MCF 10A (cell line): ENCODE measurements around the gene LDLRAD4. TPM values are rescaled to one million over a fixed set of nuclear protein-coding genes. Genes with fewer than 3 reads are reported as not detected.

Experiments used
- BruUV-seq: library from RNA; stranded (reverse); fragments of 400-500 nt; replicated peaks from 2 replicates; lab custom pipeline; 2021; lab: Mats Ljungman, UMichigan
- CTCF ChIA-PET: fragments of 300-600 bp; sonication (Branson Sonifier 250); formaldehyde crosslinking; extraction: SDS; loops from one replicate; lab custom pipeline; 2021; ENCODE audit warnings: antibody characterized with exemption, inconsistent platforms; lab: Yijun Ruan, JAX
- POLR2A ChIA-PET: fragments of 300-600, 350-650 bp; sonication (Branson Sonifier 250); formaldehyde crosslinking; extraction: SDS; loops from one replicate; lab custom pipeline; 2020; ENCODE audit warnings: antibody characterized with exemption, inconsistent platforms; lab: Yijun Ruan, JAX
- DNase-seq: peaks from one replicate; pipeline ENCODE4 v3.0.0-alpha.2; 2018; ENCODE audit not compliant: unreplicated experiment
- H3K27ac Mint-ChIP-seq: one replicate; pipeline ENCODE4 v1.8.0; 2022; ENCODE audit warnings: mild to moderate bottlenecking, low read depth, mixed read lengths; ENCODE audit not compliant: unreplicated experiment
- H3K27me3 Mint-ChIP-seq: one replicate; pipeline ENCODE4 v1.8.0; 2022; ENCODE audit warnings: mixed read lengths; ENCODE audit not compliant: insufficient read depth, unreplicated experiment
- H3K36me3 Mint-ChIP-seq: one replicate; pipeline ENCODE4 v1.8.0; 2022; ENCODE audit warnings: mild to moderate bottlenecking, moderate library complexity, mixed read lengths; ENCODE audit not compliant: insufficient read depth, unreplicated experiment
- H3K4me1 Mint-ChIP-seq: one replicate; pipeline ENCODE4 v1.8.0; 2022; ENCODE audit warnings: mixed read lengths; ENCODE audit not compliant: insufficient read depth, unreplicated experiment
- H3K4me3 Mint-ChIP-seq: one replicate; pipeline ENCODE4 v1.8.0; 2022; ENCODE audit warnings: mild to moderate bottlenecking, moderate library complexity, mixed read lengths; ENCODE audit not compliant: unreplicated experiment
- H3K9me3 Mint-ChIP-seq: one replicate; pipeline ENCODE4 v1.8.0; 2022; ENCODE audit warnings: mixed read lengths; ENCODE audit not compliant: unreplicated experiment
- intact Hi-C: fragments of 100-400 bp; cut with micrococcal nuclease; formaldehyde crosslinking; loops from 2 replicates; pipeline ENCODE4 v1.14.1; 2022
- total RNA-seq: library from RNA; stranded (reverse); gene quantifications from 2 replicates; pipeline ENCODE4 v1.2.3, GENCODE V29; 2022
- TF ChIP-seq, protein P1 (sequence below): fragments of 200-600 bp; IDR thresholded peaks from one replicate; pipeline ENCODE4 v1.8.0; 2022; ENCODE audit warnings: antibody characterized with exemption, mild to moderate bottlenecking; ENCODE audit not compliant: unreplicated experiment

The LDLRAD4 gene
- total RNA-seq, 1 experiment from 2014 or later = not detected

DNA sequence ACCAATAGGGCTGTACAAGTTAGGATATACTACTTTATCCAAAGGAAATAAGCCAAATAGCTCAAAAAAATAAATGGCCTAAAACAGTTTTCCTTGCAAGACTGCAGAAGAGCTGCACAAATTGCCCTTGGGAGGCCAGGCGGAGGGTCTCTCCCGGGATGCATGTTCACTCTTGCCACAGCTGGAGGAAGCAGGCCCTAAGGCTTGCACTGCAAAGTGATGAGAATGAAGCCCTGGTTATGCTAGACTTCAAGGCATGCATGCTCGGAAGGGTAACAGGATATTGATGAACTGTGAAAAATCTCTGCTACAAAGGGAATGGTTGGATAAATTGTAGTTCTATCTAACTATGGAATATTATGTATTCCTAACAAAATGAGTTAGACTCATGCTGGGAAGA is 27.5 kb upstream of the LDLRAD4 start:
- ChIA-PET POLR2A (no interaction called here), CTCF (no interaction called here)
- H3K9me3 Mint-ChIP-seq = no peaks in the 10 kb centered on the region
- H3K27me3 Mint-ChIP-seq = peaks cover 29% of the 10 kb centered on the region
- TF ChIP-seq, protein P1, sequence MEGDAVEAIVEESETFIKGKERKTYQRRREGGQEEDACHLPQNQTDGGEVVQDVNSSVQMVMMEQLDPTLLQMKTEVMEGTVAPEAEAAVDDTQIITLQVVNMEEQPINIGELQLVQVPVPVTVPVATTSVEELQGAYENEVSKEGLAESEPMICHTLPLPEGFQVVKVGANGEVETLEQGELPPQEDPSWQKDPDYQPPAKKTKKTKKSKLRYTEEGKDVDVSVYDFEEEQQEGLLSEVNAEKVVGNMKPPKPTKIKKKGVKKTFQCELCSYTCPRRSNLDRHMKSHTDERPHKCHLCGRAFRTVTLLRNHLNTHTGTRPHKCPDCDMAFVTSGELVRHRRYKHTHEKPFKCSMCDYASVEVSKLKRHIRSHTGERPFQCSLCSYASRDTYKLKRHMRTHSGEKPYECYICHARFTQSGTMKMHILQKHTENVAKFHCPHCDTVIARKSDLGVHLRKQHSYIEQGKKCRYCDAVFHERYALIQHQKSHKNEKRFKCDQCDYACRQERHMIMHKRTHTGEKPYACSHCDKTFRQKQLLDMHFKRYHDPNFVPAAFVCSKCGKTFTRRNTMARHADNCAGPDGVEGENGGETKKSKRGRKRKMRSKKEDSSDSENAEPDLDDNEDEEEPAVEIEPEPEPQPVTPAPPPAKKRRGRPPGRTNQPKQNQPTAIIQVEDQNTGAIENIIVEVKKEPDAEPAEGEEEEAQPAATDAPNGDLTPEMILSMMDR = no peak
- no peak for DNase-seq
- intact Hi-C loops = no loop called here
- no peak overlapping the region for H3K27ac Mint-ChIP-seq
- no peaks in the 10 kb centered on the region for H3K4me1 Mint-ChIP-seq
- no peaks in the 10 kb centered on the region for H3K36me3 Mint-ChIP-seq
- BruUV-seq = no TSS peak
- no peak overlapping the region for H3K4me3 Mint-ChIP-seq

DNA sequence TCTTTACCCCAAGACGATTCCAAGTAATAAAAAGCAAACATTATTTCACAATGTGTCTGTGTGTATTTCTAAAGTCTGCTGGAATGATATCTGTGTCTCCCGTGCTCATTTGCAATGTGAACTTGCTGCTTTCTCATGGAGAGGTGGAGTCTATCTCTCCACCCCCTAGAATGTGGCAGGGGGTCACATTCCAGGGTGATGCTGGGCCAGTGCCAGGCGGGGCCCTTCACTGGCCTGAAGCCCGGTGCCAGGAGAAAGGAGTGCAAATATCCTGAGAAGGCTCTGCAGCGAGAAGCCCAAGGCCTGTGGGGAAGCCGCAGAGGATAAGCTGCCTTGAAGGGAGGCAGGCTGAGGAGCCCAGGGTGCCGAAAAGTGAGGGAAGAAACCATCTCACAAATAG is 26.8 kb upstream of the LDLRAD4 start:
- no peaks in the 10 kb centered on the region for H3K4me1 Mint-ChIP-seq
- H3K36me3 Mint-ChIP-seq = no peaks in the 10 kb centered on the region
- H3K27ac Mint-ChIP-seq = no peak overlapping the region
- no peak overlapping the region for H3K4me3 Mint-ChIP-seq
- peaks cover 29% of the 10 kb centered on the region for H3K27me3 Mint-ChIP-seq
- H3K9me3 Mint-ChIP-seq = no peaks in the 10 kb centered on the region
- TF ChIP-seq, protein P1 = no peak
- intact Hi-C loops = no loop called here
- BruUV-seq = no TSS peak
- DNase-seq = no peak
- ChIA-PET POLR2A (no interaction called here), CTCF (no interaction called here)

DNA sequence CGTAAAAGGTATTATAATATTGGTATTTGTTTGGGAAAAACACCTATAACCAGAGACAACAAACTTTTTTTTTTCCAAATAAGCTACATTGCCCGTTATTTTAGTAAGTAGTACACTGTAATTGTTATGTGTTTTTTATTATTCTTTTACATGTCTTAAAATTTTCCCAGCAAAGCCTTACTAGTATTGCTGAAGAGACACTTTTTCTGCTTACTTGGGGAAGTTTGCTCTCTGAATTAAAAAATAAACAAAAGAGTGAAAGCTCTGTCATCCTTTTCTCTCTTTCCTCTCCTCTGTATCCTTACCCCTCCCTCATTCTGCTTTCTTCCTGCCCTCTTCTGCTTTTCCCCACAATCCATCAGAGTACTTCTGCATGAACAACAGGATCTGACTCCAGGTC is 25.6 kb upstream of the LDLRAD4 start:
- ChIA-PET CTCF (interaction anchor here (0.9 kb wide), 1 partner anchor 23 kb away, joined by 3 read pairs; no protein-coding TSS in a partner anchor), POLR2A (no interaction called here)
- Mint-ChIP-seq H3K4me1 (no peaks in the 10 kb centered on the region), H3K27ac (no peak overlapping the region), H3K27me3 (peaks cover 21% of the 10 kb centered on the region), H3K9me3 (no peaks in the 10 kb centered on the region), H3K36me3 (no peaks in the 10 kb centered on the region), H3K4me3 (no peak overlapping the region)
- no TSS peak for BruUV-seq
- DNase-seq = no peak
- TF ChIP-seq, protein P1 = no peak
- intact Hi-C loops = no loop called here

DNA sequence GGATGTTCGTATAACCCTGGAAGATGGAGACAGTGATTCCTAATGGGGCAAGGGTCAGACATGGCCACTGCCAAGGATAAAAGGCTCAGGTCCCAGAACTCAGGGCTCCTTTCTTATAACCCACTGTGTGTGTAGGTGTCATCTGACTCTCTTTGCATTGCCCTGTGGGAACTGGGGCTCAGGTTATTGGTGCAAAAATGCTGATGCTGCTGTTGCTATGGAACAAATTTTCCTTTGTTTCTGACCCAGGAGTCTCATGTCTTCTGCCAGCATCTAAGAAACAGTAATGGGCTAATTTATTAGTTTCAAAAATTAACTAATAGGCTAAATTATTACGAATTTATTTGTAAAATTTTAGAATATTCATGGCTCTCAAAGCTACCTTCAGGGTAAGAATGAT is 24.3 kb upstream of the LDLRAD4 start:
- Mint-ChIP-seq H3K27ac (no peak overlapping the region), H3K27me3 (peaks cover 15% of the 10 kb centered on the region), H3K9me3 (peaks cover 4% of the 10 kb centered on the region), H3K4me1 (no peaks in the 10 kb centered on the region), H3K4me3 (no peak overlapping the region), H3K36me3 (no peaks in the 10 kb centered on the region)
- CTCF ChIA-PET = interaction anchor here (0.6 kb wide), 1 partner anchor 17 kb away, joined by 4 read pairs; no protein-coding TSS in a partner anchor
- POLR2A ChIA-PET = interaction anchor here (0.6 kb wide), 1 partner anchor 117 kb away, joined by 3 read pairs; no protein-coding TSS in a partner anchor
- BruUV-seq = no TSS peak
- TF ChIP-seq, protein P1 = no peak
- intact Hi-C loops = no loop called here
- DNase-seq = no peak
